GM21825 (cell line): Measurements from ENCODE around the gene LRRC49.

Experiments
- ATAC-seq: cut with Tn5 transposase; IDR thresholded peaks from one replicate; pipeline ENCODE4 v1.9.1; 2021; ENCODE audit warnings: mild to moderate bottlenecking, moderate library complexity; ENCODE audit not compliant: unreplicated experiment

The LRRC49 gene

DNA sequence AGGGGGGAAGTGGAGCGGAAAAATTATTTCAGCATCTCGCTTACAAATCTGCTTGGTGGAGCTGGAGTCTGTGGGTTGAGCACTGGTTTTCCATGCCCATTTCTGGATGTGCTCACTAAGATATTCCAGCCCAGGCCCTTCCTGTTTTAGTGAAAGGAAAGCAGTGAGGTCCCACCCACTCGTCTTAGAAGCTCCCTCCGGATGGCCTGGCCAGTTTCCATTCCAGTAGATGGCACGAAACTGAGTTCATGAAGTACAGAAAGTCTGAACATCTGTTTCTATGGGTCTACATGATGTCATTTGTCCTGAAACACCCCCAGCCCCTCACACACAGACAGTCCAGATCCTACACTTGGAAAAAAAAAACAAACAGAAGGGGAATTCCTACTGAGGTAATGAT lies 190.7 kb downstream of the LRRC49 start:
- no peak for ATAC-seq

DNA sequence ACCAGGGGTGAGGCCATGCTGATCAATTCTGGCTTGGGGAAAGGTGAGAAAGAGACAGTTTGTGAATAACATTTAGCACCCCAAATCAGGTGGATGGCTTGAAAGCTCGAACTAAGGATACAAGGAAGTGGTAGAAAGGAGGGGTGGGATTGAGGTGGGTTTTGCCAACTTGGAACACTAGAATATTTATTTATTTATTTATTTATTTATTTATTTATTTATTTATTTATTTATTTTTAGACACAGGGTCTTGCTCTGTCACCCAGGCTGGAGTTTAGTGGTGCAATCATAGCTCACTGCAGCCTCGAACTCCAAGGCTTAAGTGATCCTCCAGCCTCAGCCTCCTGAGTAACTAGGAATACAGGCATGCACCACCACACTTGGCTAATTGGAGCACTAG lies 191.6 kb downstream of the LRRC49 start:
- no peak for ATAC-seq

DNA sequence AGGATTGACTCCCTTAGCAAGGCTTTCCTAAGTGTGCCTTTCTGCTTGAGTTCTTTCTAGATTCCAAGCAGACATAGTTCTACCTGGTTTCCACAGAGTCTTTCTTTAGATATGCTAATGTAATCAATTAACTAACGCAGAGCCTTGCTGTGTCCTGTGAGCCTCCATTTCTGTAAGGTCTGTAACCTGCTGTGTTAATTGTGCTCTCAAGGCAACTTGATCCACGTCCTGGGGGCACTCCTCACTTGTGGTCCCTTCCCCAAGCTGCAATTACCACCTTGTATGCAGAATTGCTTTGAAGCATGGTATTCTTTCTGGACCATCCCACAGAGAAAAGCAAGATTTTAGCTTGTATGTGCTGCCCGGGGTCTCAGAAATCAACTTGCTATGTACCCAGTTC lies 193.2 kb downstream of the LRRC49 start:
- no peak for ATAC-seq

DNA sequence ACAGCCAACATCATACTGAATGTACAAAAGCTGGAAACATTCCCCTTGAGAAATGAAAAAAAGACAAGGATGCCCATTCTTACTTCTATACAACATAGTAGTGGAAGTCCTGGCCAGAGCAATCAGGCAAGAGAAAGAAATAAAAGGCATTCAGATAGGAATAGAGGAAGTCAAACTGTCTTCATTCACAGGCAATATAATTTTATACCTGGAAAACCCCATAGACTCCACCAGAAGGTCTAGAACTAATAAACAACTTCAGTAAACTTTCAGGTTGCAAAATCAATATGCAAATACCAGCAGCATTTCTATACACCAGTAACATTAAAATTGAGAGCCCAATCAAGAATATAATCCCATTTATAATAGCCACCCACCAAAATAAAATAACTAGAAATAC lies 195.5 kb downstream of the LRRC49 start:
- ATAC-seq = no peak

DNA sequence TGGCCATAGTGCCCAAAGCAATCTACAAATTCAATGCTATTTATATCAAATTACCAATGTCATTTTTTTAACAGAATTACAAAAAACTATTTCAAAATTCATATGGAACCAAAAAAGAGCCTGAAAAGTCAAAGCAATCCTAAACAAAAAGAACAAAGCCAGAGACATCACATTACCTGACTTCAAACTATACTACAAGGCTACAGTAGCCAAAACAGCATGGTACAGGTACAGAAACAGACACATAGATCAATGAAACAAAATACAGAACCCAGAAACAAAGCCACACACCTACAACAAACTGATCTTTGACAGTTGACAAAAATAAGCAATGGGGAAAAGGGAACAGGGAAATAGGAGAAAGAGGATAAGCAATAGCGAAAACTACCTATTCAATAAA lies 196.1 kb downstream of the LRRC49 start:
- no peak for ATAC-seq

DNA sequence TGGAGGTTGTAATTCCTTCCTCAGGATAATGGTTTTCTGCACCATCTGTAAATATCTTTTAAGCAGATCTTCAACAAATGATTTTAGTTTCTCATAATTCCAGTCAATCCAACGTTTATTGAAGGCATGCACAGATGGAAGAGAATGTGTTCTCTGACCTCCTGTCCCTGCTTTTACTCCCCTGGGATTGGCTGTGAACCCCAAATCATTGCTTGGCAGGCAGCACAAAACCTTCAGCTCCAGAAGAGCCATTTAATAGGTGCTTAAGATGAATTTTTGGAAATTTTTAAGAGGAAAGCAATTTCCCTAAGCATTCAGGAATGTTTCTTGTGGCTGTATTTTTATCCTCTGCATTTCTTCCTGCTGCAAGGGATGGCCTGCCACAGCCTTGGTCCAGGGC lies 197.2 kb downstream of the LRRC49 start:
- ATAC-seq = no peak

DNA sequence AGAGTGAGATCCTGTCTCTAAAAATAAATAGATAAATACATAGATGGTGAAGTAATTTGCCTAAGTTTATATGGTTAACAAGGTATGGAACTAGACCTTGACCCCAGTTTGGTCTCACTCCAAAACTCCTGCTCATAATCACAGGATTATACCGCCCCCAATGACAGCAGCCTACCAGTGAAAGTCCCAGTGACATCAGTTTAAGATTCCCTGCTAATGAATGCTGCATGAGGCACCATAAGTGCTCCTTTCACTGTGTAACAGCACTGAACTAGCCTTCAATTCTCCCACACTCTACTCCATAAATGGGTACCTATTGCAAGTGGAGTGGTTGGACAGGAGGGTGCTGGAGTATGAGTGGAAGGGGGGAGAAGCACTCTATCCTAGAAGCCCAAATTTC lies 199.0 kb downstream of the LRRC49 start:
- no peak for ATAC-seq

DNA sequence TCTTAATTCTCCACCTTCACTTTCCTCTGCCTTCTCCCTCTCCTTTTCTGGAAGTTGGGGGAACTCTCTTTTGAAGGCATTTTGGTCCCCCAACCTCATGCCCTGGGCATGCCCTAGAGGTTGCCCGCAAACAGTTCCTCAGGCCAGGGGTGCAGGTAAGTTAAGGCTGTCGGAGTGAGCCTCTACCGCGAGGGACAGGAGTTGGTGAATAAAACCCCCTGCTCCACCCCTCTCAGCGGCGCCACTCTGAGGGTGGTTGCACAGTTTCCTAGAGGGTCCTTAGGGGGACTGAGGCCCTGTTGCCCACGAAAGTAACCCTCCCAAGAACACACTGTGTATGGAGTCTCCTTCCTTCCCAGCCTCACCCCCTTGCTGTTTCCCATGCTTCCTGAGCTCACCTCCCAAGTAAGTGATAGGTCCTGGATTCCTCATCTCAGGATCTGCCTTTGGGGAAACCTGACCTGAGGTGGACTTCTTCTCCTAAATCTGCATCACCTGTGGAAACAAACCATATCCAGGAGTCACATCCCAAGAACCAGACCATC lies 199.5 kb downstream of the LRRC49 start:
- no peak for ATAC-seq

DNA sequence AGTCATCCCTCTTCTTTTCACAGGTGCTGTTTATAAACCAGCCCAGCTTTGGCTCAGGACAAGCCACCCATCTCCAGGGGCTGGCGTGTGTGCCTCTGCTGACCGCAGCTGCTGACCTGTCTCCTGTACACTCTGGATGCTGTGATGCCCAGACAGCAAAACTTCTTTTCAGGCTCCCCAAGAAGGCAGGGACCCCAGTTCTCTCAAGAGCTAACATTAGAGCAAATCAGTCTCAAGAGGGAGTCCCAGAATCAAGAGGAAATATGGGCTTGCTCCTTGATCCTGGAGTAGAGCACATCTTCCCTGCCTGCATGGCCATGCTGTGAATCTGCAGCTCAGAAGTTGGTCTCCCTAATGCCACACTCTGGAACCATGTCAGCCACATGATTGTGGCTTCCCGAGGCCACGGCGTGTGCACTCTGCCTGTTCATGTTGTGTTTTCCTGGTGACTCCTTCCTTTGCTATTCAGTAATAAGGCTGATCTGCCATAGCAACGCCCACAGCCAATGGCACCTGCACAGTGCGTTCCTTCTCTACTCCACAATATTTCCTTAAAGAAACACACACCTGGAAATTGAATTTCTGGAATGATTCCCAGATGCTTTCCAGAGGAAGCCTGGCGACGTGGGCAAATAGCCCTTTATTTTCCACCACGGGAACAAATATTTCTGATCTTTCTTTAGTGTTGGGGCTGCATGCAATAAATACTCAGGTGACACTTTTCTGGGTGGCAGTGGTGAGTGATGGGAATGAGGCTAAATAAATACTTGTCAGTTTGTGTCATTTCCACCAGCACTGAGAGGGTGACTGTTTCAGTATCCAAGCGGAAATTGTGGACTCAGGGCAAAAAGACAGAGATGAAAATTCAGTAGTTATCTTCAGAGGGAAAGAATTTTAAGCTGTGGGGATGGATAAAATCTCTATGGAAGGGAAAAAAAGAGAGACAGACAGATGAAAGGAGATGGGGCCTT lies 200.7 kb downstream of the LRRC49 start:
- ATAC-seq = no peak

DNA sequence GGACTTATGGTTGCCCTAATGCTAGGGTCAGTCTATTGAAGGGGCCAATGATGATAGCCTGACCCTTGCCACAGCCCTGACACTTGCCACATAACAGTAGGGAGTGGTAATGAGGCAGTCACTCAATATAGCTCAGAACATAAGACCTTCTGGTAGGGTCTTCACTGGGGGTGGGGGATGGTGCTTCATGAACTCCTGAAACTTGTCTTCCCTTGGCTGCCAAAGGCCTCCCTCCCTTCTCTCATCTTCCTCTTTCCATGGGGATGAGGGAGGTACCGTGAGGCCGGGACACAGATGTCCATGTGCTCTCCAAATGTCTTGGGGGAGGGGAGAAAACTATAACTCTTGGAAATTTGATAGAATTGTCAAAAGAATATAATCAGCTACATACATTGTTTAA lies 201.5 kb downstream of the LRRC49 start:
- no peak for ATAC-seq

DNA sequence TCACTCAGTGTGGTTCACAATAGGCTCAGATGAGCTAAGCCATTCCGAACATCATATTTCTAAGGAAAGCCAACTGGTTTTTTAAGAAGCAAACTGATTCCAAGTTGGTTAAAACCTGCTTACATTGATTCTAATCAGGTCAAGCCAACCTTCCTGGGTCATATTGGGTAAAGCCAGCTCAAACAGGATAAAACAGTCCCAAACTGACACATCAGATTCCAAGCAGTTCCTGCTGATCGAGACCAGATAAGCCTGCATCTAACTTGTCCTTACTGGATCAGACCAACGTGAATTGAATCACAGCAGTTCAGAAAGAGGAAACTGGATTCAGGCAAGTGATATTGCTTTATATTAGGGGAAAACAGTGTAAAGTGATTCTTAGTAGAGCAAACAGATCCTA lies 204.1 kb downstream of the LRRC49 start:
- no peak for ATAC-seq

DNA sequence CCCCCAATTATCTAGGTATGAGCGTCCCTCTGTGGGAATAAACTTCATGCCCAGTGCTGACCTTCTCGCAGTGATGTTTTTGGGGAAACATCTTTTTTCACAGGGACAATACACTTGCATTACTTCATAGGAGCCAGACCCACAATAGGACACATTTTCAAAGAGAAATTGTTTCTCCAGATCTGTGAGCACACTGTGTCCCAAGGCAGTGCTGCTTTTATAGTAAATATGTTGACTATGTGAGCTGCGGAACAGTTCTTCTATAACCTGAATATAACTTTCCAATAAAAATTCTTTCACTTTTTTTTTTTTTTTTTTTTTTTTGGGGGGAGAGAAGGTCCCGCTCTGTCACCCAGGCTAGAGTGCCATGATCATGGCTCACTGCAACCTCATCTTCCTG lies 205.3 kb downstream of the LRRC49 start:
- ATAC-seq = no peak

DNA sequence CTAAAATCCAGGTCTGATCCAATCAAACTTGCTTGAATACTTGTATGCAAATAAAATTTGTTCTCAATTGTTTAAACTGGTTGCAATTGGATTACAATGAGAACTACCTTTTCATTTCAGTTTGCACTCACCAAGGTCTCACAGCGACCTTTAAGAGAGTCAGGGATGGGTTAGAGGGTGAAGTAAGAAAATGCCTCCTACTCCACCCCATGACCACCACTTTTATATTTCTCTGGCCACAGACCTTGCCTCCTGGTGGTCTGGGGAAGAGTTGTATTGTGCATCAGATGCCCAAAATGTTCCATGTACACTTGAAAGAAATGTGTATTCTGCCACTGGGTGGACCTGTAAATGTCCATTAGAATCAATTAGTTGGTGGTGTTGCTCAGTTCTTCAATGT lies 206.3 kb downstream of the LRRC49 start:
- no peak for ATAC-seq
